ENCODE results near the gene TNFSF8.
A peak's percentile ranks its signal among the peaks of the same experiment; 100 is the strongest.

The TNFSF8 gene

DNA sequence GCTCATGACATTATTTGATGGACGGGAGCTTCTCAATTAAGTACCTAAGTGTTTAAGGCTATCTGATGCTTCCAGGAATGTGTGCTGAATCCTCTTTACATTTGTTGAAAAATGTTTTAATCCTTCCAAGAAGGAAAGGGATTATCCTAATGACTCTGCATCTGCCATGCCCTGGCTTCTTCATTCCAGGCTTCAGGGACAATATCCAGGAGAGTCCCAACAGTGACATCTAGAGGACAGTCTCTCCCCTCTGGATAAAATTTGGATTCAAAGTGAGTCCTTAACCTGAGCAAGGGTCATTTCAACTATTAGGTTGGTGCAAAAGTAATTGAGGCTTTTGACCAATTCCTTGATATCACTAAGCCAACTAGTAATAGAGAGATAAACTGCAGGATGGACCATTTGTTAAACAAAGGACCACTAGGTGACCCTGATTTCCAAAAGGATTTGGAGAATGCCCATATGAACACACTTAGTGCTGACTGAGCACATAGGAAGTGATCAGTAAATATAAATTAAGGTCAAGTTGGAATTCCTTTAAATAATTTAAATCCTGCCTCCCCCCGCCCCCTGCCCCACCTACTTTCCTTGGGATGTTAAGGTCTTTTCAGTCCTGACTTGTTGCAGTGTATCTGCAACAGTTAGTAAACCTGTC is 19.1 kb downstream of the TNFSF8 start:
- no peaks in the 10 kb centered on the region for H3K79me2 ChIP-seq (ENCODE audit: insufficient read depth, low read length)

DNA sequence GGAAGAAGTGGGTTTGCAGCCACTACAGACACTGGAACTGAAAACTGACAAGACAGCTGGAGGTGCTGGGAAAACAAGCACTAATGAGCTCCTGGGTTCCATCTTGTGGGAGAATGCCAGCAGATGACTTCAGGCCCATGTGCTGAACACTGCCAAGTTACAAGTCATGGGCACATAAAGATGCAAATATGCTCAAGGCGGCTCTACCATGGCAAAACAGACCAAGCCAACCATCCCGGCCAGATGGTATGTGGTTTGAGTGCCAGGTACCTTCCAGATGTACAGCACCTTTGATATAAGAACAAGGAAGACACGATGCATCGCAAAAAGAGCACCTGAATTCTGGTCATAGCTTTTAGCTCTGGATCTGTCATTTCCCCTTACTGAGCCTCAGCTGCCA is 19.9 kb downstream of the TNFSF8 start:
- Histone ChIP-seq H3K4me2 (ENCODE audit: low read length) (peak overlapping the region; percentile 53), H4K20me1 (ENCODE audit: insufficient read depth, low read length) (no peaks in the 10 kb centered on the region), H2AFZ (ENCODE audit: low read length) (no peak overlapping the region), H3K4me1 (ENCODE audit: insufficient read depth, low read length, severe bottlenecking) (peaks cover 62% of the 10 kb centered on the region), H3K9ac (ENCODE audit: low read length) (peak overlapping the region; percentile 60), H3K4me3 (ENCODE audit: low read depth, low read length, poor library complexity, severe bottlenecking) (peak overlapping the region; percentile 18), H3K9me3 (ENCODE audit: low read length) (no peaks in the 10 kb centered on the region), H3F3A (ENCODE audit: insufficient read depth, low read length) (peaks cover 10% of the 10 kb centered on the region; the same call in 1 of the 2 replicates), H3K79me2 (ENCODE audit: insufficient read depth, low read length) (no peaks in the 10 kb centered on the region), H3K27ac (ENCODE audit: low read depth, low read length, poor library complexity, severe bottlenecking) (peak overlapping the region; percentile 97), H3K27me3 (ENCODE audit: insufficient read depth, low read length) (no peaks in the 10 kb centered on the region), H3K36me3 (ENCODE audit: insufficient read depth, low read length) (peaks cover 35% of the 10 kb centered on the region; the same call in 1 of the 2 replicates), H3K9me2 (ENCODE audit: low read depth, low read length) (no peaks in the 10 kb centered on the region)
- no peak for TF ChIP-seq EZH2 (IDR thresholded peaks at IDR 0.05; ENCODE audit: borderline replicate concordance, low read length)
- TF ChIP-seq, protein P1, sequence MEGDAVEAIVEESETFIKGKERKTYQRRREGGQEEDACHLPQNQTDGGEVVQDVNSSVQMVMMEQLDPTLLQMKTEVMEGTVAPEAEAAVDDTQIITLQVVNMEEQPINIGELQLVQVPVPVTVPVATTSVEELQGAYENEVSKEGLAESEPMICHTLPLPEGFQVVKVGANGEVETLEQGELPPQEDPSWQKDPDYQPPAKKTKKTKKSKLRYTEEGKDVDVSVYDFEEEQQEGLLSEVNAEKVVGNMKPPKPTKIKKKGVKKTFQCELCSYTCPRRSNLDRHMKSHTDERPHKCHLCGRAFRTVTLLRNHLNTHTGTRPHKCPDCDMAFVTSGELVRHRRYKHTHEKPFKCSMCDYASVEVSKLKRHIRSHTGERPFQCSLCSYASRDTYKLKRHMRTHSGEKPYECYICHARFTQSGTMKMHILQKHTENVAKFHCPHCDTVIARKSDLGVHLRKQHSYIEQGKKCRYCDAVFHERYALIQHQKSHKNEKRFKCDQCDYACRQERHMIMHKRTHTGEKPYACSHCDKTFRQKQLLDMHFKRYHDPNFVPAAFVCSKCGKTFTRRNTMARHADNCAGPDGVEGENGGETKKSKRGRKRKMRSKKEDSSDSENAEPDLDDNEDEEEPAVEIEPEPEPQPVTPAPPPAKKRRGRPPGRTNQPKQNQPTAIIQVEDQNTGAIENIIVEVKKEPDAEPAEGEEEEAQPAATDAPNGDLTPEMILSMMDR (IDR thresholded peaks at IDR 0.05; ENCODE audit: low read length): no peak

More for the DNA sequence above, 19.1 kb downstream of the TNFSF8 start:
- Histone ChIP-seq H3K9me2 (ENCODE audit: low read depth, low read length) (no peaks in the 10 kb centered on the region), H3K27ac (ENCODE audit: low read depth, low read length, poor library complexity, severe bottlenecking) (peak overlapping the region; percentile 97), H3K4me3 (ENCODE audit: low read depth, low read length, poor library complexity, severe bottlenecking) (no peak overlapping the region), H3K4me2 (ENCODE audit: low read length) (peak overlapping the region; percentile 53; the same call in 1 of the 2 replicates), H3K9ac (ENCODE audit: low read length) (peak overlapping the region; percentile 16; the same call in 1 of the 2 replicates), H3K4me1 (ENCODE audit: insufficient read depth, low read length, severe bottlenecking) (peaks cover 55% of the 10 kb centered on the region), H2AFZ (ENCODE audit: low read length) (no peak overlapping the region), H3K27me3 (ENCODE audit: insufficient read depth, low read length) (no peaks in the 10 kb centered on the region), H3K9me3 (ENCODE audit: low read length) (no peaks in the 10 kb centered on the region), H4K20me1 (ENCODE audit: insufficient read depth, low read length) (no peaks in the 10 kb centered on the region), H3F3A (ENCODE audit: insufficient read depth, low read length) (peaks cover 10% of the 10 kb centered on the region; the same call in 1 of the 2 replicates), H3K36me3 (ENCODE audit: insufficient read depth, low read length) (peaks cover 40% of the 10 kb centered on the region; the same call in 1 of the 2 replicates)
- TF ChIP-seq EZH2 (IDR thresholded peaks at IDR 0.05; ENCODE audit: borderline replicate concordance, low read length): no peak
- TF ChIP-seq, protein P1 (IDR thresholded peaks at IDR 0.05; ENCODE audit: low read length): peak; percentile 43; the same call in 1 of the 2 replicates

DNA sequence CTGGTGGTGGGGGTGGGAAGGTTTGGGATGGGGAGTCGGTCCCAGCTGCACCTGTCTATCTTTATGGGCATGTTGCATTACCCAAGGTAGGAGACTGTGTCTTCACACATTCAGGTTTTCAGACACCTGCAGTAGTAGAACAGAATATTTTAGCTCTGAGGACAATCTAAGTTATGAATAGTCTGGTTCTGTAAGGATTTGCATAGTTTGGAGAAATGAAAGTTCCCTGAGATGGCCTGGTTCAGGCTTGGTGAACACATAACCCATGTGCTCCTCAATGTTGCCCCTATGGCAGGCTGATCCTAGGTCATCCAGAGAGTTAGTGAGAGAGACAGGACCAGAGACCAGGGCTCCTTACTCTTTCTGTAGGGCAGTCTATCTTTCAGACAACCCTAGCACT is 20.7 kb downstream of the TNFSF8 start:
- TF ChIP-seq, protein P1 (IDR thresholded peaks at IDR 0.05; ENCODE audit: low read length): no peak
- TF ChIP-seq EZH2 (IDR thresholded peaks at IDR 0.05; ENCODE audit: borderline replicate concordance, low read length): no peak
- H3K9ac ChIP-seq (ENCODE audit: low read length): peak overlapping the region; percentile 60
- H3K79me2 ChIP-seq (ENCODE audit: insufficient read depth, low read length): no peaks in the 10 kb centered on the region
- H3K36me3 ChIP-seq (ENCODE audit: insufficient read depth, low read length): peaks cover 38% of the 10 kb centered on the region
- H3K9me3 ChIP-seq (ENCODE audit: low read length): no peaks in the 10 kb centered on the region
- no peaks in the 10 kb centered on the region for H4K20me1 ChIP-seq (ENCODE audit: insufficient read depth, low read length)
- H3K4me3 ChIP-seq (ENCODE audit: low read depth, low read length, poor library complexity, severe bottlenecking): peak overlapping the region; percentile 18
- H3K27ac ChIP-seq (ENCODE audit: low read depth, low read length, poor library complexity, severe bottlenecking): peak overlapping the region; percentile 97
- peak overlapping the region; percentile 53 for H3K4me2 ChIP-seq (ENCODE audit: low read length)
- peaks cover 10% of the 10 kb centered on the region; the same call in 1 of the 2 replicates for H3F3A ChIP-seq (ENCODE audit: insufficient read depth, low read length)
- H3K27me3 ChIP-seq (ENCODE audit: insufficient read depth, low read length): no peaks in the 10 kb centered on the region
- peaks cover 69% of the 10 kb centered on the region for H3K4me1 ChIP-seq (ENCODE audit: insufficient read depth, low read length, severe bottlenecking)
- H3K9me2 ChIP-seq (ENCODE audit: low read depth, low read length): no peaks in the 10 kb centered on the region
- H2AFZ ChIP-seq (ENCODE audit: low read length): no peak overlapping the region

Data from OCI-LY1 (cell line).